Ovary (tissue), 9 donors: ENCODE data around the gene TGFB1. TPM values are rescaled to one million over a fixed set of nuclear protein-coding genes. Genes with fewer than 3 reads are reported as not detected.

Source experiments
- DNase-seq, 5 donors: peaks; one replicate each; pipeline ENCODE4 v3.0.0-alpha.2; 2019 to 2020
- H3K27ac ChIP-seq, 2 donors: fragments of 200-600 bp; one replicate each; pipeline versions ENCODE4 v1.5.1 to v1.8.0; 2019 to 2022
- H3K27me3 ChIP-seq: fragments of 200-600 bp; one replicate; pipeline ENCODE4 v1.8.0; 2022
- H3K36me3 ChIP-seq: fragments of 200-600 bp; sonication (generic); one replicate; pipeline ENCODE4 v1.5.1; 2019
- H3K4me1 ChIP-seq: one replicate; pipeline ENCODE4 v1.8.1; 2013; ENCODE audit warnings: mild to moderate bottlenecking, moderate library complexity; ENCODE audit not compliant: insufficient read depth
- H3K4me3 ChIP-seq: fragments of 200-600 bp; sonication (generic); one replicate; pipeline ENCODE4 v1.5.1; 2017
- H3K9me3 ChIP-seq, 2 donors: fragments of 200-600 bp in 1 of 2; sonication (generic) in 1 of 2; one replicate each; pipeline versions ENCODE4 v1.5.1 to v1.8.1; 2013 to 2019; ENCODE audit warnings: mild to moderate bottlenecking in 1 of 2, moderate library complexity in 1 of 2
- CTCF ChIP-seq, 3 donors: fragments of 450-650 bp in 2 of 3; fragments of 200-600 bp in 1 of 3; IDR thresholded peaks; one replicate each; pipeline versions ENCODE4 v1.5.1 to v1.8.0; 2016 to 2022; ENCODE audit warnings: antibody characterized with exemption in 3 of 3, mild to moderate bottlenecking in 1 of 3
- EP300 ChIP-seq: sonication (generic); formaldehyde crosslinking; IDR thresholded peaks from one replicate; pipeline ENCODE4 v1.6.1; 2017; ENCODE audit warnings: antibody characterized with exemption
- POLR2A ChIP-seq: fragments of 450-650 bp; IDR thresholded peaks from one replicate; pipeline ENCODE4 v1.6.1; 2017; ENCODE audit warnings: antibody characterized with exemption, mild to moderate bottlenecking, moderate library complexity
- WGBS, 3 donors: extraction: QIAGEN DNeasy Blood & Tissue Kit in 1 of 3; methylation state at CpG; one replicate each; pipeline versions ENCODE4 v1.1.5 to v1.1.7; 2013 to 2017; 5-methylcytosine and 5-hydroxymethylcytosine counted together
- intact Hi-C, 4 donors: fragments of 100-400 bp; cut with DNase I; formaldehyde crosslinking; loops; one replicate each; pipeline versions ENCODE4 v1.11.0 to v1.15.1; 2022 to 2023
- polyA plus RNA-seq, 2 donors: library from polyadenylated mRNA; stranded (reverse); fragments of 200-250 nt in 1 of 2; fragments of 350-450 nt in 1 of 2; fragmentation: Illumina TruSeq in 1 of 2; extraction: RNeasy Lipid Tissue Mini Kit (QIAGEN cat#74804) in 1 of 2; gene quantifications; one replicate each; pipeline ENCODE4 v1.2.3, GENCODE V29; 2013 to 2014
- total RNA-seq, 7 donors: library from RNA; depleted of rRNA in 2 of 7; stranded (reverse); fragments of >200 nt in 2 of 7; fragmentation: NEBNext Ultra II Directional in 3 of 7; extraction: Animal tissue kit (Norgen Biotek cat#: 25700) in 3 of 7; gene quantifications; one replicate each; pipeline versions ENCODE4 v1.1.0 to v1.2.4, GENCODE V29; 2016 to 2023
- donor health status: DM: no; HTN: no; CAD: no; lungs with moderate emphysema.
- donor health status: DM: no; HTN: no; CAD: no.
- donor health status: Bipolar disorder and iron deficiency.
- donor health status: DM: yes; HTN: yes; CAD: no.
- donor health status: DM: no; HTN: no; CAD: no.
- donor health status: DM: yes; HTN: yes; CAD: no.

The TGFB1 gene
- total and polyA plus RNA-seq, 9 donors: 9.1 to 31.8 (median 20.8) TPM

GRCh38 chr19:41316306-41316920 lies 37.3 kb downstream of the TGFB1 start:
- WGBS, 3 donors: 96 to 99% (median 97%) methylated on average over 24 of the region's 24 CpGs
- H3K4me3 ChIP-seq: no peak overlapping the region
- TF ChIP-seq CTCF (IDR thresholded peaks at IDR 0.05) (no peak), EP300 (no peak), POLR2A (no peak)
- DNase-seq: peak in 1 of 5 donors; percentile 16
- H3K27ac ChIP-seq: no peak overlapping the region
- H3K4me1 ChIP-seq: no peaks in the 10 kb centered on the region
- H3K9me3 ChIP-seq: no peaks in the 10 kb centered on the region
- no peaks in the 10 kb centered on the region for H3K36me3 ChIP-seq
- no peaks in the 10 kb centered on the region for H3K27me3 ChIP-seq
- intact Hi-C loops: no loop called here

GRCh38 chr19:41311613-41312012 lies 42.1 kb downstream of the TGFB1 start:
- H3K36me3 ChIP-seq: no peaks in the 10 kb centered on the region
- H3K4me1 ChIP-seq: no peaks in the 10 kb centered on the region
- no peaks in the 10 kb centered on the region for H3K27me3 ChIP-seq
- TF ChIP-seq CTCF (IDR thresholded peaks at IDR 0.05): no peak
- no peak for TF ChIP-seq POLR2A
- no peak for TF ChIP-seq EP300
- no peak overlapping the region for H3K27ac ChIP-seq
- no peaks in the 10 kb centered on the region for H3K9me3 ChIP-seq
- DNase-seq: no peak
- no peak overlapping the region for H3K4me3 ChIP-seq
- intact Hi-C loops: loop anchor here in 1 of 4 donors (5.0 kb wide), 1 partner anchor 41 kb away; the partner anchor contains the start of gene TGFB1
- WGBS, 3 donors: 82 to 88% (median 83%) methylated on average over 8 of the region's 8 CpGs

- Histone ChIP-seq H3K9me3 (no peaks in the 10 kb centered on the region), H3K36me3 (no peaks in the 10 kb centered on the region), H3K4me3 (peak overlapping the region; percentile 83), H3K27me3 (no peaks in the 10 kb centered on the region), H3K27ac (no peak overlapping the region), H3K4me1 (no peaks in the 10 kb centered on the region)
- 45 to 49% (median 48%) methylated on average over 5 of the region's 5 CpGs for WGBS, 3 donors
- intact Hi-C loops: loop anchor here in 1 of 4 donors (5.0 kb wide), 1 partner anchor 41 kb away; the partner anchor contains the start of gene TGFB1
- no peak for TF ChIP-seq POLR2A
- TF ChIP-seq CTCF (IDR thresholded peaks at IDR 0.05): no peak
- no peak for TF ChIP-seq EP300
- DNase-seq: no peak
Measured at GRCh38 chr19:41311072-41311471, 42.6 kb downstream of the TGFB1 start.

GRCh38 chr19:41310033-41310831 lies 43.5 kb downstream of the TGFB1 start, which contains the start of gene CCDC97:
Gene CCDC97, plus strand, starts transcription at chr19:41310172. Its CDS starts 139 bp downstream, at chr19:41310311.
- DNase-seq: peak; percentile 87 to 93 (median 90)
- TF ChIP-seq EP300 (no peak), CTCF (IDR thresholded peaks at IDR 0.05) (peak in 1 of 3 donors; percentile 22), POLR2A (peak; percentile 59)
- no peaks in the 10 kb centered on the region for H3K9me3 ChIP-seq
- H3K4me1 ChIP-seq: no peaks in the 10 kb centered on the region
- peak within 1 kb of the TSS; percentile 89 to 95 for H3K27ac ChIP-seq
- WGBS, 3 donors: 0 to 1% (median 0%) methylated on average over 35 to 47 of the region's 47 CpGs
- no peaks in the 10 kb centered on the region for H3K27me3 ChIP-seq
- peak within 1 kb of the TSS; percentile 83 for H3K4me3 ChIP-seq
- intact Hi-C loops: loop anchor here in 1 of 4 donors (5.0 kb wide), 1 partner anchor 42 kb away; the partner anchor contains the start of gene TGFB1
- no peaks in the 10 kb centered on the region for H3K36me3 ChIP-seq
